HepG2 (cell line): ENCODE results near the gene ULK4. TPM values are rescaled to one million over a fixed set of nuclear protein-coding genes. Genes with fewer than 3 reads are reported as not detected.

ENCODE experiments used
- ATAC-seq: fragments of 200-7000 bp; cut with Tn5 transposase; 3 replicates; pipeline ENCODE4 v1.9.1; 2020; ENCODE audit warnings: mild to moderate bottlenecking, moderate library complexity
- BruUV-seq: library from RNA; stranded (reverse); fragments of 400-500 nt; replicated peaks from 2 replicates; lab custom pipeline; 2021; lab: Mats Ljungman, UMichigan
- CTCF ChIA-PET: fragments of 300-600 bp; formaldehyde crosslinking; extraction: SDS; loops from one replicate; lab custom pipeline; 2021; ENCODE audit warnings: low total read pairs, inconsistent platforms, low intra/inter-chr PET ratio; lab: Yijun Ruan, JAX
- POLR2A ChIA-PET: fragments of 350-600 bp; sonication (Branson Sonifier 250); formaldehyde crosslinking; loops from one replicate; lab custom pipeline; 2020; ENCODE audit warnings: antibody characterized with exemption, inconsistent platforms; lab: Yijun Ruan, JAX
- DNase-seq: peaks from one replicate; pipeline ENCODE4 v3.0.0-alpha.2; 2015; ENCODE audit warnings: low spot score
- FAIRE-seq: peaks from 3 replicates; lab custom pipeline; 2011; peaks lifted over from hg19 to GRCh38; lab: Jason Lieb, UNC
- H2AFZ ChIP-seq: one replicate; pipeline ENCODE4 v1.6.1; 2011; ENCODE audit warnings: low read length, inconsistent platforms
- H3K27ac ChIP-seq: fragments of 300-600 bp; 3 replicates; pipeline ENCODE4 v1.8.0; 2011; ENCODE audit warnings: mixed run types, mild to moderate bottlenecking, mixed read lengths, low read length, inconsistent platforms; ENCODE audit not compliant: insufficient read depth; ENCODE audit errors: extremely low read length
- H3K27me3 ChIP-seq, 2 experiments: fragments of 200-600 bp in 1 of 2; 2 replicates in 1 of 2; 3 replicates in 1 of 2; pipeline versions ENCODE4 v1.6.0 to v1.8.0; 2011; ENCODE audit warnings: low read length in 2 of 2, mild to moderate bottlenecking in 2 of 2, moderate library complexity in 2 of 2, inconsistent platforms in 1 of 2; ENCODE audit not compliant: insufficient read depth in 2 of 2, control insufficient read depth in 1 of 2
- H3K36me3 ChIP-seq, 2 experiments: fragments of 200-600 bp in 1 of 2; replicated peaks in 1 of 2; 2 replicates in 1 of 2; 3 replicates in 1 of 2; pipeline versions ENCODE4 v1.5.1 to v1.8.0; 2011; ENCODE audit warnings: low read length in 2 of 2, inconsistent platforms in 1 of 2; ENCODE audit not compliant: insufficient read depth in 2 of 2, control insufficient read depth in 1 of 2
- H3K4me1 ChIP-seq: 2 replicates; pipeline ENCODE4 v1.5.1; 2012; ENCODE audit warnings: low read length, inconsistent platforms; ENCODE audit not compliant: insufficient read depth
- H3K4me2 ChIP-seq: 2 replicates; pipeline ENCODE4 v1.6.0; 2011; ENCODE audit warnings: low read depth, low read length, inconsistent platforms
- H3K4me3 ChIP-seq, 3 experiments: fragments of 200-600 bp in 1 of 3; sonication (generic), shearing (Covaris generic) in 1 of 3; replicated peaks in 1 of 3; 2 replicates each; pipeline ENCODE4 v1.5.1; 2011 to 2016; ENCODE audit warnings: low read length in 3 of 3, inconsistent platforms in 2 of 3, low read depth in 2 of 3, mild to moderate bottlenecking in 2 of 3, control low read depth in 1 of 3, mixed read lengths in 1 of 3; ENCODE audit not compliant: insufficient read depth in 1 of 3
- H3K79me2 ChIP-seq: one replicate; pipeline ENCODE4 v1.6.1; 2011; ENCODE audit warnings: low read length, inconsistent platforms; ENCODE audit not compliant: insufficient read depth
- H3K9ac ChIP-seq: 2 replicates; pipeline ENCODE4 v1.6.0; 2011; ENCODE audit warnings: mild to moderate bottlenecking, low read depth, low read length, inconsistent platforms; ENCODE audit not compliant: insufficient read depth
- H3K9me3 ChIP-seq: 2 replicates; pipeline ENCODE4 v1.5.1; 2012; ENCODE audit warnings: mild to moderate bottlenecking, low read length
- H4K20me1 ChIP-seq: 2 replicates; pipeline ENCODE4 v1.6.0; 2011; ENCODE audit warnings: inconsistent platforms, mild to moderate bottlenecking, low read length, moderate library complexity; ENCODE audit not compliant: insufficient read depth
- CBX2 ChIP-seq, 2 experiments: fragments of 200-600 bp in 1 of 2; sonication (generic); formaldehyde crosslinking in 1 of 2; IDR thresholded peaks; 2 replicates each; pipeline versions ENCODE4 v1.7.0 to v1.8.1; 2018 to 2022; ENCODE audit warnings: low read depth in 2 of 2, low read length in 1 of 2, mild to moderate bottlenecking in 1 of 2, missing genetic modification reagents in 1 of 2
- ETV5 ChIP-seq: IDR thresholded peaks from 2 replicates; pipeline ENCODE4 v1.6.1; 2018; ENCODE audit warnings: missing biosample characterization, missing genetic modification reagents, inconsistent platforms, borderline replicate concordance
- FOSL2 ChIP-seq: sonication (generic); formaldehyde crosslinking; IDR thresholded peaks from 2 replicates; pipeline ENCODE4 v1.4.0; 2020; ENCODE audit warnings: missing genetic modification reagents
- HOXA3 ChIP-seq: sonication (generic); formaldehyde crosslinking; IDR thresholded peaks from 2 replicates; pipeline ENCODE4 v1.5.0; 2020; ENCODE audit warnings: missing genetic modification reagents
- KLF11 ChIP-seq: IDR thresholded peaks from 2 replicates; pipeline ENCODE4 v1.6.1; 2016; ENCODE audit warnings: missing compliant biosample characterization
- LRRFIP1 ChIP-seq: sonication (generic); formaldehyde crosslinking; conservative IDR thresholded peaks from 2 replicates; pipeline ENCODE4 v1.4.0; 2020; ENCODE audit warnings: missing genetic modification reagents
- NFE2L2 ChIP-seq: fragments of 150-350 bp; IDR thresholded peaks from 2 replicates; pipeline ENCODE4 v1.6.1; 2014; ENCODE audit warnings: low read length
- NR2C2 ChIP-seq: sonication (generic); formaldehyde crosslinking; IDR thresholded peaks from 2 replicates; pipeline ENCODE4 v1.4.0; 2020; ENCODE audit warnings: missing genetic modification reagents, mild to moderate bottlenecking, moderate library complexity, borderline replicate concordance
- NR2F1 ChIP-seq, 2 experiments: fragments of 450-650 bp in 1 of 2; formaldehyde crosslinking in 1 of 2; IDR thresholded peaks; 2 replicates each; pipeline versions ENCODE4 v1.5.0 to v1.6.1; 2016 to 2020; ENCODE audit warnings: mild to moderate bottlenecking in 1 of 2, missing compliant biosample characterization in 1 of 2, missing genetic modification reagents in 1 of 2, moderate library complexity in 1 of 2
- RXRB ChIP-seq: IDR thresholded peaks from 2 replicates; pipeline ENCODE4 v1.6.1; 2016; ENCODE audit warnings: borderline replicate concordance, missing genetic modification reagents, missing compliant biosample characterization
- SALL1 ChIP-seq: sonication (generic); formaldehyde crosslinking; IDR thresholded peaks from 2 replicates; pipeline ENCODE4 v1.8.0; 2022; ENCODE audit warnings: mild to moderate bottlenecking, missing genetic modification reagents
- SAP130 ChIP-seq: IDR thresholded peaks from 2 replicates; pipeline ENCODE4 v1.6.1; 2016; ENCODE audit warnings: low read depth
- SMAD1 ChIP-seq: sonication (generic); formaldehyde crosslinking; IDR thresholded peaks from 2 replicates; pipeline ENCODE4 v1.4.0; 2020; ENCODE audit warnings: missing genetic modification reagents, low read depth, mild to moderate bottlenecking, borderline replicate concordance
- XRCC5 ChIP-seq: fragments of 200-400 bp; formaldehyde crosslinking; optimal IDR thresholded peaks from 2 replicates; pipeline ENCODE3; 2017; ENCODE audit warnings: mild to moderate bottlenecking, low read length
- ZBTB14 ChIP-seq: sonication (generic); formaldehyde crosslinking; IDR thresholded peaks from 2 replicates; pipeline ENCODE4 v1.4.0; 2020; ENCODE audit warnings: missing genetic modification reagents
- ZNF225 ChIP-seq: sonication (generic); formaldehyde crosslinking; IDR thresholded peaks from 2 replicates; pipeline ENCODE4 v1.4.0; 2020; ENCODE audit warnings: mild to moderate bottlenecking, missing genetic modification reagents
- ZNF354B ChIP-seq: sonication (generic); formaldehyde crosslinking; IDR thresholded peaks from 2 replicates; pipeline ENCODE4 v1.8.0; 2022; ENCODE audit warnings: mild to moderate bottlenecking, missing genetic modification reagents
- ZNF451 ChIP-seq: sonication (generic); formaldehyde crosslinking; IDR thresholded peaks from 2 replicates; pipeline ENCODE4 v1.5.0; 2020; ENCODE audit warnings: mild to moderate bottlenecking, missing genetic modification reagents
- ZNF530 ChIP-seq: sonication (generic); formaldehyde crosslinking; IDR thresholded peaks from 2 replicates; pipeline ENCODE4 v1.5.0; 2020; ENCODE audit warnings: low read depth, mild to moderate bottlenecking, missing genetic modification reagents
- ZNF580 ChIP-seq: IDR thresholded peaks from 2 replicates; pipeline ENCODE4 v1.6.1; 2016; ENCODE audit warnings: low read depth, borderline replicate concordance
- WGBS: methylation state at CpG from one replicate; pipeline ENCODE4 v1.1.6; 2017; ENCODE audit warnings: low lambda C conversion rate; 5-methylcytosine and 5-hydroxymethylcytosine counted together
- in situ Hi-C: cut with HindIII; loops from 2 replicates; pipeline ENCODE4 v1.10.0; 2017; ENCODE audit warnings: low pct_unique_long_range_greater_than_20kb; ENCODE audit not compliant: extremely low pct_ligation_motif_present
- intact Hi-C: fragments of 100-400 bp; cut with micrococcal nuclease; formaldehyde crosslinking; loops from one replicate; pipeline ENCODE4 v1.10.0; 2022; ENCODE audit not compliant: unreplicated experiment
- polyA plus RNA-seq, 8 experiments: library from polyadenylated mRNA; depleted of rRNA in 3 of 8; stranded (reverse) in 7 of 8; unstranded in 1 of 8; fragments of >200 nt; fragmentation: Illumina TruSeq in 4 of 8; extraction: Trizol in 4 of 8; gene quantifications; 2 replicates each; pipeline versions ENCODE4 v1.2.1 to v1.2.3, GENCODE V29; 2011 to 2016; ENCODE audit warnings: low read depth in 4 of 8, missing spikeins in 1 of 8, mixed read lengths in 1 of 8; ENCODE audit not compliant: insufficient read depth in 1 of 8
- total RNA-seq, 5 experiments: library from RNA; depleted of rRNA; stranded (reverse); fragments of >200 nt; fragmentation: Illumina TruSeq; extraction: Trizol; gene quantifications; 2 replicates each; pipeline ENCODE4 v1.2.3, GENCODE V29; 2016; ENCODE audit warnings: low read depth in 1 of 5

Gene ULK4
- total and polyA plus RNA-seq, 2 of the 13 experiments (the other 11 are each of a cell fraction or from before 2014, with no cell fraction given) = 6.7 to 11.8 TPM

- TF ChIP-seq XRCC5 = no peak
- no peak for TF ChIP-seq LRRFIP1
- TF ChIP-seq NR2C2 = no peak
- no peak for TF ChIP-seq ZNF225 (CRISPR knock-in tag)
- no peak for TF ChIP-seq SMAD1 (CRISPR knock-in tag)
- TF ChIP-seq ZNF530 = no peak
- TF ChIP-seq NFE2L2 = no peak
- TF ChIP-seq CBX2 (IDR thresholded peaks at IDR 0.05; ENCODE audit: low read depth, low read length) = no peak
- no peak for TF ChIP-seq CBX2 (CRISPR knock-in tag; IDR thresholded peaks at IDR 0.05; ENCODE audit: low read depth)
- no peak for TF ChIP-seq ZNF580
- no peak for TF ChIP-seq SAP130 (CRISPR knock-in tag)
These were observed 605.1 kb downstream of the ULK4 start (continued) for GRCh38 chr3:41356775-41357174.

- Histone ChIP-seq H3K27ac (no peak overlapping the region), H3K4me1 (peaks cover 14% of the 10 kb centered on the region), H3K4me3 (no peak overlapping the region), H2AFZ (no peak overlapping the region), H3K4me2 (peak overlapping the region; percentile 50), H3K79me2 (no peaks in the 10 kb centered on the region), H3K27me3 (no peaks in the 10 kb centered on the region), H3K9me3 (no peaks in the 10 kb centered on the region), H3K9ac (no peak overlapping the region; the same call in 1 of the 2 replicates), H4K20me1 (no peaks in the 10 kb centered on the region), H3K36me3 (no peaks in the 10 kb centered on the region)
- ChIA-PET POLR2A (no interaction called here), CTCF (no interaction called here)
- WGBS = 9% methylated on average over 3 of the region's 3 CpGs
- in situ Hi-C loops = no loop called here
- BruUV-seq = no TSS peak
- peak; percentile 23 for FAIRE-seq
- DNase-seq = peak; percentile 25
- peak; percentile 90 for ATAC-seq
- intact Hi-C loops = no loop called here
- TF ChIP-seq SALL1 (CRISPR knock-in tag) = 0 out of 2 replicates have a peak, but pooled peaks have one; percentile 24
- no peak for TF ChIP-seq KLF11 (CRISPR knock-in tag)
- no peak for TF ChIP-seq ZNF451 (CRISPR knock-in tag)
- no peak for TF ChIP-seq NR2F1 (CRISPR knock-in tag; IDR thresholded peaks at IDR 0.05)
- 0 out of 2 replicates have a peak, but pooled peaks have one; percentile 12 for TF ChIP-seq RXRB (CRISPR knock-in tag)
- TF ChIP-seq ZBTB14 (CRISPR knock-in tag) = no peak
- no peak for TF ChIP-seq ETV5 (CRISPR knock-in tag)
- TF ChIP-seq HOXA3 (CRISPR knock-in tag) = no peak
- TF ChIP-seq ZNF354B = no peak
- TF ChIP-seq FOSL2 (CRISPR knock-in tag) = peak; percentile 53
These were observed 609.4 kb downstream of the ULK4 start for GRCh38 chr3:41352510-41352909.
